GM21423 (cell line): ENCODE data around the gene SLX9.
A peak's percentile ranks its signal among the peaks of the same experiment; 100 is the strongest.
"Not testable (repeated sequence)": the region's sequence is repeated elsewhere in the genome, so short reads cannot be mapped to it uniquely, and the experiment has no call there.

Experiments
- ATAC-seq: cut with Tn5 transposase; IDR thresholded peaks from one replicate; pipeline ENCODE4 v1.9.1; 2021; ENCODE audit warnings: mild to moderate bottlenecking, moderate library complexity; ENCODE audit not compliant: unreplicated experiment

SLX9 gene

DNA sequence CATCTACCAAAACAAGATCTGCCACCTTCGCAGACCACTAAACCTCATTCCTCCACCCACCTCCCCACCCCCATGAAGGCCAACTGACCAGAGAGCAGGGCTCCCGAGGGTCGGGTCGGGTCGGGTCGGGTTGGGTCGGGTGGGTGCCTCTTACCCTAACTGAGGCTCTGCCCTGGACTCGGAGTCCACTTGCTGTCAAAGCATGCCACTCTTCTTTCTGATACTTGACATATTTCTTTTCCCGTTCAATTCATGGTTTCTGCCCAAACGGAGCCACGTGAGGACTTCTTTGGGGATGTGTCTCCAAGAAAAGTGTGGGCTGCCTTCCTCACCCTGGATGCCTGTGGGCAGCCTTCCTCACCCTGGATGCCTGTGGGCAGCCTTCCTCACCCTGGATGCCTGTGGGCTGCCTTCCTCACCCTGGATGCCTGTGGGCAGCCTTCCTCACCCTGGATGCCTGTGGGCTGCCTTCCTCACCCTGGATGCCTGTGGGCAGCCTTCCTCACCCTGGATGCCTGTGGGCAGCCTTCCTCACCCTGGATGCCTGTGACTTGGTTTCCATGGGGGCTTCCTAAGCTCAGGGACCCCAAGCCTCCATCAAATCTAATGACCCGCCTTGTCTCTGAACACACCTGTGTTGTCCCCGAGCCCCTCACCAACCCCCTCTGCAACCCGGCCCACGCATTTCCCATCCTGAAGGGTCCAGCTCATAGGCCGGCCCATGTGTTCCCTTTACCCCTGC is 11.2 kb upstream of the SLX9 start:
- ATAC-seq, result not testable (repeated sequence)

DNA sequence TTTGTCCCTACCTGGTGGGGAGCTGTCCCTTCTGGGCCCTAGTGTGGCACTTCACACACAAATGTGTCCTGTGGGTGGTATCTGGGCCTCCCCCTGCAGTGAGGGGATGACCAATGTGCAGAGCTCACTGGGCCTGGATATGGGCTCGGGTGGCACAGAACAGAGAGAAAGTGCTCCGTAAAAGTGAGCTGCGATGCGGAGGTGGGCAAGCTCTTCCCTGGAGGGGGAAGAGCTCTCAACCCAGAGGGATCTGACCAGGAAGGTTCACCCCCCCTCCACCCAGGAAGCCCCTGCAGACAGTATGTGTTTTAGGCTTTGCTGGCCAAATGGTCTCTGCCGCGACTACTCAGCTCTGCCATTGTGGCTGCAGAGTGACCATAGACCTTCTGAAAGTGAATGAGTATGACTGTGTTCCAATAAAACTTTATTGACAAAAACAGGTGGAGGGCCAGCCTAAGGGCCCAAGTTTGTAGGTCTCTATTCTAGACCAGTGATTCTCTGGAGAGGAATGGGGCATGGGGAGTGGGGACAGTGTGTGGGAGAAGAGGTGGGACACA is 10.5 kb upstream of the SLX9 start:
- ATAC-seq, result no peak

DNA sequence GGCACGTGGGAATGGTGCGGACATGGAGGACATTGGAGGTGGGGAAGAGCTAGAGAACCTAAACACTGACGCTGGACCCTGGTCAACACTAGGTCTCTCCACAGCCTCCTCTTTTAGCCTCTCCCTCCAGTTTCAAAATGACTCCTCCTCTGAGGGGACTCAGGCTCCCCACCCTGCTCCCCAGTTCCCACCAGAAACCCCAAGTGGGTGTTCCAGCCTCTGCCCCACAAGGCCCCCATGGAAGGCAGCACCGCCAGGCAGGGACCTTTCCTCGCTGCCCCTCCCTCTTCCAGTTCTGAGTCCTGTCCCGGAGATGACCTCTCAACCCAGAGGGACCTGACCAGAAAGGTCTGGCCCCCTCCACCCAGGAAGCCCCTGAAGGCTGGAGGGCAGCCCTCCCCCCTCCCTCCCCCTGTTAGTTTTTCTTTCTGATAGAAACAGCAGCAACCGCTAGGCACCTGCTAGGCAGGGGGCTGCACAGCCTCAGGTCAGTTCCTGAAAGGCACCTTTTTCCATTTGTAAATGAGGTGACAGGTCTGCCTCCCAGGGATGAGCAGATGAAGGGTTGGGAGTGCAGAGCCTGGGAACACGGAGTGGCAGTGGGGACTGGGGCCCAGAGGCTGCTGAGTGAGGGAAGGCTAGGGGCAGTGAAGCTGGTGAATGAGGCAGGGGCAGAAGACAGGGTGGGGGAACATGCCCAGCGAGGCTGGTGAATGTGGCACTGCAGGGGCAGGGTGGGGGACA is 9.9 kb upstream of the SLX9 start:
- ATAC-seq, result no peak

DNA sequence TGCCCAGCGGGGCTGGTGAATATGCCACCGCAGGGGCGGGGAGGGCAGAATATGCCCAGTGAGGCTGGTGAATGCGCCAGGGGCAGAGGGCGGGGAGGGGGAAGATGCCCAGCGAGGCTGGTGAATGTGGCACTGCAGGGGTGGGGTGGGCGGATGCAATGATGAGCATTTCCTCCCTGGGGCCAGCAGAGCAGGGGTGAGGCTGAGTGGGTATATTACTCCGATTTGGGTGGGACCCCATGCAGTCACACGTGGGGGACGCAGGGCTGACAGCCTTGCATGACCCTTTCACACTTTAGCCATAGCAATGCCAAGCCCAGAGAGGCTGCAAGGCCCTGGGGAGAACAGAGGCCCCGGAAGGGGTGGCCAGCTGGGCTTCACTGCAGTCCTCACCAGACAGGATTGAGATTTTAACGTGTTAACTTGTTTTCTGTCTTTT is 9.3 kb upstream of the SLX9 start:
- no peak for ATAC-seq

DNA sequence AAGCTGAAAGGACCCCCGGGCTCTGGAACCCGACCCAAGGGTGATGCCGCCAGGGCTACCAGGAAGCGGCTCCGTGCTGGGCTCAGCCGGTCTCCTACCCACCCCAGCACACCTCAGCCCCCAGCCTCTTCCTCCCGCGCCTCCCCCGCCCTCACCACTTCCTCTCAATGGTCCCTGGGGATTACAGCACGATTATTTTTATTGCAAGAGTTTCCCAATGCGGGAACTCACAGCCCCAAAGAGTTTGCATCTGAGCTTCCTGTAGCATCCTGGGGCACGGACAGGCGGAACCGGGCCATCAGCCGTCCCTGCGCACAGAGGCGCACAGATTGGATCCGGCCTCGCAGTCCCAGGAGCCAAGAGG is 8.7 kb upstream of the SLX9 start:
- no peak for ATAC-seq

DNA sequence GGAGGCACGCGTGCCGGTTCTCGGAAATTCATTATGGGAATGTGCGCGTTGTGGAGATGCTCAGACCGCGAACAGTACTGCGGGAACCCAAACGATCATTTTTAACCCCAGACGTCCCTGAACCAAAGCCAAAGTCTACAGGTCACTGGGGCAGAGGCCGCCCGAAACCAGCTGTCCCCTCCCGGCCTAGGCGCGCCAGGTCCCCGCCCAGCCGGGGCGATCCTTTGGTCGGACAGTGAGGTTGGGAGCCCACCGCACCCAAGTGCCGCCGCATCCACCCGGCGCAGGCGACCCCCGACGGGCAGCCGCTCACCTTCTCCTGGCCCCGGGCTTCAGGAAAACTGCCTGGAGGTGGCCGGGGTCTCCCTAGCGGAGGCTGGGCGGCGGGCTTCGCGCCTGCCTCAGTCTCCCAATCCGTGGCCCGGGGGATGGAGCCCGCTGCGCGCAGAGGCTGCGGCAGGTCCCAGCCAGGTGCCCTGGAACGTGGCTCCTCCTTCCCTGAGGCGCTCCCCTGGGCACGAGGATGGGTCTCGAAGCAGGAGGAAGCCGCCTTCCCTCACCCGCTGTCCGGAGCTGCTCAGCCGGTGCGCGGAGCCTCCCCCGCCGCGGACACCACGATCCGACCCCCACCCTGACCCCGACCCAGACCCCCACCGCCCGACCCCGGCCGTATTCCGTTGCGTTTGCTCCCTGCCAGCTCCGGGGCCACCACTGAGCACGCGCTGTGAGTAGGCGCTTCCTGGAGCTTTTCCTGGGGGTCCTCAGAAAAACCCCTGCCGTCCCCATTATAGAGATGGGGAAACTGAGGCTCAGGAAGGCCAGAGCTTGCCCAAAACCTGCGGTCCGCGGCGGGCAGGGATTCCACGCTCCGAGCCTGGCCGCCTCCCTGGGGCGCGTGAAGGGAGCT is 8.1 kb upstream of the SLX9 start:
- no peak for ATAC-seq

DNA sequence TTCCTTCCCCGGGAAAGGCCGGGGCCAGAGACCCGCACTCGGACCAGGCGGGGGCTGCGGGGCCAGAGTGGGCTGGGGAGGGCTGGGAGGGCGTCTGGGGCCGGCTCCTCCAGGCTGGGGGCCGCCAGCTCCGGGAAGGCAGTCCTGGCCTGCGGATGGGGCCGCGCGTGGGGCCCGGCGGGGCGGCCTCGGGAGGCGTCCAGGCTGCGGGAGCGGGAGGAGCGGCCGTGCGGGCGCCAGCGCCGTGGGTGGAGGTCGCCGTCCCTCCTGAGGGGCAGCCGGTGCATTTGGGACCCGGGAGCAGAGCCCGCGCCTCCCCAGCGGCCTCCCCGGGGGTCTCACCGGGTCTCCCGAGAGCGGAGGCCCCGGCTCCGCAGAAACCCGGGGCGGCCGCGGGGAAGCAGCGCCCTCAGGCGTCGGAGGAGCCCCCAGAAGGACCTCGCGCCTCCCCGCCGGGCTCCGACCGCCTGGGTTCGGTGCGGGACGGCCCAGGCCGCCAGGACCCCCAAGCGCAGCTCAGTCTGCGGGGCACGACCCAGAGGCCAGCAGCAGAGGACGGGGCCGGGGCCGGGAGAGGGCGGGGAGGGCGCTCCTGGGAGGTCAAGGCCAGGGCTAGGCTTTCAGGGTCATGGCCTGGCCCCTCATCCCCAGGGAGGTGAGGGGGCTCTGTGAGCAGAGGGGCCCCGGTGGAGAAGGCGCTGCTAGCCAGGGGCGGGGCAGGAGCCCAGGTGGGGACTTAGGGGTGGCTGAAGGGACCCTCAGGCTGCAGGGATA is 7.2 kb upstream of the SLX9 start:
- ATAC-seq, result peak; percentile 30

DNA sequence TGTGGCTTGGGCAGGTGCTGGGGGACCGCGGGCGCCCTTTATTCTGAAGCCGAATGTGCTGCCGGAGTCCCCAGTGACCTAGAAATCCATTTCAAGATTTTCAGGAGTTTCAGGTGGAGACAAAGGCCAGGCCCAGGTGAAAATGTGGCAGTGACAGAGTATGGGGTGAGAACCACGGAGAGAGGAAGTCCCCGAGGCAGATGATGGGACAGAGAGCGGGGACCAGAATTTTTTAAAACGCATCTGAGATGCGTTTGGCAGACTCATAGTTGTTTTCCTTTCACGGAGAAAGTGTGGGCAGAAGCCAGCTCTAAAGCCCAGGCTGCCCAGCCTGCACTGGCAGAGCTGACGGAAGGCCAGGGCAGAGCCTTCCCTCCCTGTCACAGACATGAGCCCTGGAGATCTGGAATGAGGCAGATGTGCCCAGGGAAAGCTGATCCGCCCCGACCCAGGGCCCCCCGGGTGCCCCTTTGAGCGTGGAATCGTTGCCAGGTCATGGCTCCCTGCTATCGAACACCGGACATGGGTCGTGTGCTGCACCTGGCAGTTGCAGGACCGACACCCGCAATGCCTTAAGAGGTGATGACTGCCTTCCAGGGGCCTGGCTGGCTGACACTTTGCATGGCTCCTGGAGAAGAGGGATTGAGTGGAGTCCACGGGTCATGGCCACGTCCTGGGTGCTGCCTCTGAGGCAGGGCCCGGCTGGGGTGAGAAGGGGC is 6.5 kb upstream of the SLX9 start:
- ATAC-seq, result no peak

DNA sequence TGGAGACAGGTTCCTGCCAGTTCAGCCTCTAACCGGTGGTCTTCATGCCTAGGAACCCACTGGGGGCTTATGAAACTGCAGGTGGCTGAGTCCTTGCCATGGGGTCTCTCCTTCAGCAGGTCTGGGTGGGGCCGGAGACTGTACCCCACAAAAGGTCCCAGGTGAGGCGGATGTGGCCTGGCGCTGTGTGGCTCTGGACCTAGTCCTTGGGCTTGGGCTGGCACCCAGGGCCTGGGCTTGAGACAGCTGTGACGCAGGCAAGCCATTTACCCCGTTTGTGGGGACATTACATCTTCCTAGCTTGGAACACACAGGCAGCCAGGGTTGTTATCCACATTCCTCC is 5.9 kb upstream of the SLX9 start:
- ATAC-seq, result no peak

DNA sequence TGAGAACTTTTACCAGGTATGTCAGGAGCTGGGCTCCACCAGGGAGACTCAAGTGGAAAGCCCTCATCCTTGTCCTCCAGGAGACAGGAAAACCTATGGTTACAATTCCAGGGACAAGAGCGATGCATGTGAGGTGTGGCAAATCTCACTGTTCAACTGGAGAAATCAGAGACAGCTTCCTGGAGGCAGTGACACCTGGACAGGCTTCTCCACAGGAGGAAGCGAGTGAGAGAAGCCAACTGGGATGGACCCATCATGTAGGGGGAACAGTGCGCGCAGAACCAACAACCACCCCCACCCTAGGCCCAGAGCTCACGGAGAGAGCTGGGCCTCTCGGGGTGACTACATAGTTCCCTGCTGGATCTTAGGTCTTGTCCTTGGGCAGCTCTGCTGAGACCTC is 5.6 kb upstream of the SLX9 start:
- no peak for ATAC-seq

DNA sequence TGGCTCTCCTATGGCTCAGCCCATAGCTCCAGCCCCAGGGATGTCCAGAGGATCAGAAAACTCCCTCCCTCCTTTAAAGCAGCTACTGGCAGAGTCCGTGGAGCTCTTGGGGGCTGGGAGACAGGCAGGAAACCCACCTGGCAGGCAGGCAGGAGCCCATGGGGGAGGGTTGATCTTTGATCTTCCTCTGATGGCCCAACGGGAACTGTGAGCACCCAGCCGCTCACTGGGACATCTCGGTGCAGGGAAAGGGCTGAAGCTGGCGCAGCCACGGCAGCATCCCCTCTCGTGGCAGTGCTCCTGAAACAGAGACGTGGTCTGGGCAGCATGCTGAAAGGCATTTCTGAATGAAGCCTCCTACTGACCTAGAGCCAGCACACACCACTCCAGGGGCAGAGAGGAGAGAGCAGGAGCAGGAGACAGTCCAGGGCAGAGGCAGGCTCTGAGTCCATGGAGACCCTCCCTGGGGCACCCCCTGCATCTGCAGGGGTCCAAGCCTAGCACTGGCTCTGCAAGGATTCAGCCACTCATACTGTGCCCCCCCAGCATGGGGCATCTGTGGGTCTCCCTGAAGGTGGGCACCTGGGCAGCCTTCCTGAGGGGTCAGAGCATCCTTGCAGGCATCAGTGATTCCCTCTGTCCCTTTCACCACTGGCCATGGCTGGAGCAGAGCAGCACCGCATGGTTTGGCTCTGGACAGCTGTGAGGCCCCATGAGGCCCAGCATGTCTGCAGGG is 4.9 kb upstream of the SLX9 start:
- no peak for ATAC-seq

DNA sequence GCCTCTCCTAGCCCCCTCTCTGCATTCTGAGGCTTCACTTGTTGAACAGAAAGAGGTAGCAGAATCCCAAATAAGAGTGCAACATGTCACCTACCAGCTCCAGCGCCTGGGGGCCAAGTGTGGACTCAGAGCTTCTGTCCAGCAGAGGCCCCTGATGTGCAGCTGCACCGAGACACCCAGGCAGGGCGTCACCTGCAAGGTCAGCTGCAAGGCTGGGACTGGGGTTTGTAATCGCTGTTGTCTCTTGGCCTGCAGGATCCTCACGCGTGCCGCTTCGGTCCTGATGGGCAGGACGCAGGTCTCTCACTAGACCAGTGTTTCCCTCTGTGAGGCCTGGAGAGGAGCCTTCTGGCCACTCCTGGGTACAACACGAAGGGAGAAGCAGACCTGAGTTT is 4.3 kb upstream of the SLX9 start:
- ATAC-seq, result no peak

DNA sequence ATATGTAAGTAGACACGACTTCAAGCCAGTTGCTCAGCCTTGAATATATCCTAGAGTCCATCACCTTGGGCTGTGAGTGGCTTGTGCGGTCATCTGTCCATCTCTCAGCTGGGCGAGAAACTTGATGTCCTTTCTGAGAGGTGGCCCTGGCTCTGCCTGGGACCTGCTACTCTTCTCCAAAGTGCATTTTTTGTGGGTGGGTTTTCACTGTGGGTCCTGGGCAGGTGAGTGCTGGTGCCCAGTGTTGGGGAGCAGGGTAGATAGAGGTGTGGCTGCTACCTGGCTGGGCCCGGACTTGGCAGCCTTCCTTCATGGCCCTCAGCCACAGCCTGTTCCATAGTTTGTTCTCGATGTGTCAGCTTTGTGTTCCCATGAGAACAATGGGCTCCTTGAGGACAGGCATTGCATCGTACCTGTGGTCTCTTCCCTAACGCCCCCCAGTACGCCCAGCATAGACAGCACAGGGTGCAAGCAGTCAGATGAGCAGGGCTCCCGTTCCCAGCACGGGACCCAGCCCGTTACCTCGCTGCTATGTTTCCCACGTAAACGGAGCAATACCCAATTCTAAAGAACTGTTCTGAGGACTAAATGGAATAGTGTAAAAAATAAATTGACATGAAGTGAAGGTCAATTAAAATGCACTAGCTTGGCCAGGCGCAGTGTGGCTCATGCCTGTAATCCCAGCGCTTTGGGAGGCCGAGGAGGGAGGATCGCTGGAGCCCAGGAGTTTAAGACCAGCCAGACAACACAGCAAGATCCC is 877 bp upstream of the SLX9 start:
- ATAC-seq, result no peak

DNA sequence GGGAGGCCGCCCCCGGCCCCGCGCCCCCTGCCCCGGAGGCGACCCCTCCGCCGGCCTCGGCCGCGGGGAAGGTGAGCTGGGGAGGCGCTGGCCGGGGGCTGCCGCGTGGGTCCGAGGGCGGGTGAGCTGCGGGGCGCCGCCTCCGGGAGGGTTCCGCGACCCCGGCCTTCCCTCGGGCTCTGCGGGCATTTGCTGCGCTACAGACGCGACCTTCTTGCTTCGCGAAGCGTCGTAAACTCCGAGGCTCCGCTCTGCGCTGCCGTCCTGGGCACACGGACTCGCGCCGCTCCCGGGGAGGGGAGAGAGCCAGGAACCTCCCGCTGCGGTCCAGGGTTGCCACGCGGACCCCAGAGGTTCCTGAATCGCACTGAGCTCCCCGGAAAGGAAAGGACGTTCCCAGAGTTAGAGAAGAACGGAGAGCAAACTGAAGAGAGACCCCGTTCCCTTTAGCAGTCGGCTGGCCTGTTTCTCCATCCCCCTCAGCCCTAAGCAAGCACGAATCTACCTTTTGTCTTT is 345 bp downstream of the SLX9 start:
- ATAC-seq, result peak; percentile 12

DNA sequence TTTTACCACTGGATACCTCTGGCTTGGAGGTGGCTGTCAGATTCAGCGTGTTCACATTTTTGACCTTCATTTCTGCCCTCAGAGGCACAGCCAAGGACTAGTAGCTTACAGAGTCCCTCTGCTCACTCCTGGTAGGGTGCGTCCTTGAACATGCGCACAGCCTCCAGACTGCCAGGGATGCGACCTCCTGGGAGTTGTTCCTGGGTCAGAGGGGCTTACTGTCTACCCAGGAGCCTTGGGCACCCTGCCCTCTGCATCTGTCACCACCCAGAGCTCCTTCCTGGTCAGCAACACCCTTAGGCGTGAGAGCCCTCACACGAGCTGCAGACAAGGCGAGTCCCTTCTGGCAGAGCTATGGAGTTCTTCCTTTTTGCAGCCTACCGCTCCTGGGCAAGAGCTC is 1.7 kb downstream of the SLX9 start:
- no peak for ATAC-seq

DNA sequence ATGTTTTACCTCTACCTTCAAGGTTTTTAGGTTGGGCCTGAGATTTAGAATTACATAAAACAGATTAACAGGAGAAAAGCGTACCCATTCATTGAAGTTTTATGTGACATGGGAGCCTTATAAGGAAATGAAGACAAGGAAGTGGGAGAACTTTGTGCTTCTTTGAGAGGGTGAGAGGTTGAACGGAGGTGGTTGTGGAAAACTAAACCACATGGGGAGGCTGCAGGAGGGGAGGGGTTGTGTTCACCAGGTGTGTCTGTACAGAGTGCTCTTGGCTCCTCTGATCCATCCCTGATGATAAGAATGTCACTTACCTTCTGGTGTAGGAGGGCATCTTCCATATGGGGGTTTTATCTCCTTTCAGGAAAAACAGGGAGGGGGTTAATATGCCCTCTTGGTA is 2.7 kb downstream of the SLX9 start:
- no peak for ATAC-seq

DNA sequence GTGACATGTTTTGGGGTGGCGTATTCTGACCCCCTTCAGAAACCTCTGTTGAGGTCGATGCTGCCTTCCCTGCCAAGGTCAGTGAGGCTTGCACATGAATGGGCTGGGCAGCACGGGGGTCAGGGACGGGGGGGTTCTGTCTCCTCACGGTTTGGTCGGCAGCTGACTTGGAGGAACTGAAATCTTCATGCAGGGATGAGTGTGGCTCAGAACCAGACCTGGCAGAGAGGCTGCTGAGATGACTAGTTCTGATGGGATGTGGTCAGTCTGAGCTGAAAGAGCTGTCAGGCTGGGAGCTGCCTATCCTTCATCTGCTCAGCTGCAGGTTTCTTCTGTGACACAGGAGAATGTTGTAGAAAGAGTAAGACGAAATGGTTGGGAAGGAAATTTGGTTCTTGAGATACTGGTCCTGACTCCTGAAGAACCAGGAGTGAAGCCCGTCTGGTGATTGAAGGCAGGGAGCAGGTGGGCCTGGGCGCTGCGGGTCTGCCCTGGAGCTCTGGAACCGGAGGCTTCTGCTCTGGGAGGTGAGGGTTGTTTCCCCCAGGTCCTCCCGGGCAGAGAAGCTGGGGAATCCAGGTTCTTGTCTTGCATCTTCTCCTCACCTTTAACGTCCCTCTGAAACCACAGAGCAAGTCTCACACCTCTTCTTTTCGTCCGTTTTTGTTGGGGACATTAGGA is 3.3 kb downstream of the SLX9 start:
- no peak for ATAC-seq
